Activated CD4-positive, alpha-beta T cell treated with anti-CD3 and anti-CD28 coated beads for 24 hours (primary cell): ENCODE data around the gene CFAP97D1.

Experiments
- DNase-seq, 2 donors: peaks; one replicate each; pipeline ENCODE4 v3.0.0-alpha.2; 2020; ENCODE audit warnings: low read depth in 2 of 2

Gene CFAP97D1

DNA sequence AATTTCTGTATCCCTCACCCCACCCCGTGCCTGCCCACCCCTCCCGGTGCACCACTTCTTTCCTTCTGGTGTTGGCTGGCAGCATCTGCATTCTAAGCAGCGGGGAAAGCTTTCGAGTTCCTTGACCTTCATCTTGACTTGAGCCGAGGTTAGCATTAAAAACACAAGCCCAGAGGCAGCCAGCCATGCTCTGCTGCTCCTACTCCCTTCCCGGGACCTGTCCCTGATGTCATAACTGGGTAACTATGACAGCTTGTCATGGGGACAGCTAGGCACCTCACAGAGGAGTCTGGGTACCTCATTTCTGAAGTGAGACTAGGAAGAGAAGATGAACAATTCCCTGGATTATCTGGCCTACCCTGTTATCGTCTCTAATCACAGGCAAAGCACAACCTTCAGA lies at the start of gene CFAP97D1:
TSS of gene CFAP97D1 (plus strand) at position 301 of the 400 bp plus-strand sequence. CDS start at position 329, 28 bp downstream.
- DNase-seq = no peak

GRCh38 chr17:43732958-43733357 lies 47.3 kb upstream of the CFAP97D1 start:
- no peak for DNase-seq

DNA sequence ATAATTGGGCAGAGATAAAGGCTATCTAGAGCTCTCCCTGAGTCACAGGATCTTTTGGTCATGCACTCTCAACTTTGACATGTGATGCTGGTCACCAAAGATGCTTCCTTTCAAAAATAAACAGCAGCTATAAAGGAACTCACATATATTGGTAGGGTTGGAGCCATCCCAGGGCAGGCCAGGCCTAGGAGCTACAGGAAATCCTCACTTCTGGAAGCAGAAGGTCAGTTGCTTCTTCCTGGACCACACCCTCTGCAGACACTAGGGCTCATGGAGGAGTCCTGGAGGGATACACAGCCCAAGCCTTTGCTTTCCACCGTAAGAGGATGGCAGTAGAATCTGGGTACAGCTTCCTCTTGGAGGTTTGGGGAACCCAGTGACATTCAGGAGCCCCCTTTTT lies 46.3 kb upstream of the CFAP97D1 start:
- no peak for DNase-seq

DNA sequence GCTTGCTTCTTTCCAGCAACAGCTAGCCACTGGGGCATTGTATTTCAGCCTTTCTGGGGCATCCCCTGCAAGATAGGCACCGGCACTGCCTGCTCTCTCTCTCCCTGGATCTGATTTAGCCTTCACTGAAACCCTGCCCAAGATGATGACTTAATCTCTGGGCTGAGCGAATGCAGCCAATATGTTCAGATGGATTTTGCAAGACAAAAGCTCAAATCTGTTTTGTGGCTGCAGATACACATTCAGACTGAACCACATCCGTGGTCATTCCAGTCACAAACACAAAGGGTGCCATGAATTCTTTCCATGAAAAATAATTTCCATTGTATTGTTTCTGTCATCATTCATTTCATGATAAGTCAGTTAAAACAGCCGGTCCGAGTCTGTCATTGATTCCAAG lies 45.9 kb upstream of the CFAP97D1 start:
- DNase-seq = no peak

DNA sequence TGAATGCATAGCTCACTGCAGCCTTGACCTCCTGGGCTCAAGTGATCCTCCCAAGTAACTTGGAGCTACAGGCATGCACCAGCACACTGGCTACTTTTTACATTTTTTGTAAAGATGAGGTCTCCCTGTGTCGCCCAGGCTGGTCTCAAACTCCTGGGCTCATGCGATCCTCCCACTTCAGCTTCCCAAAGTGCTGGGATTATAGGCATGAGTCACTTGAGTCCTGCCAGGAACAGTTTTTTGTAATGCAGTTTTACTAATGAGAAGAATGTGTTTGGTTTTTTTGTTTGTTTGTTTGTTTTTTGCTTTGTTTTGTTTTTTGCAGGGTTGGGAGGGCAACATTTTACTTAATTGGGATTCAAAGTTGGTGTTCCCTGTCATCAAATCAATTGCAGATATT lies 43.8 kb upstream of the CFAP97D1 start:
- DNase-seq = no peak

GRCh38 chr17:43737722-43738121 lies 42.5 kb upstream of the CFAP97D1 start:
- DNase-seq = no peak

DNA sequence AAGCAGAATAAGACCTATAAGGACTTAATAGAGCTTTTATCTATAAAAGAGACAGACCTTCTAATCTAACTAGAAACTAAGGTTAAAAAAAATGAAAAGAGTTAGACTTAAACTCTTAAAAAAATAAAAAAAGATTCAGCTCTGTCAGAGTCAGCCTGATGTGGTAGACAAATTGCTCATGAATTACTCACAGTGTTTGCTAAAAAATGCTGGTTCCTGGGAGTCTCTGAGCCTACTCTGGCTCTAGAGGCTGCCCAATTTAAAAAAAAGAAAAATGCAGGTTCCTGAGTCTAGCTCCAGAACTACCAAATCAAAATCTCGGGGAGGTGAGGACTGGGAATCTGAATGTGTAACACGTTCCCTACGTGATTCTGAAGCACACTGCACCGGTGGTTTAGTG lies 39.7 kb upstream of the CFAP97D1 start:
- DNase-seq = no peak

GRCh38 chr17:43741636-43742035 lies 38.6 kb upstream of the CFAP97D1 start:
- DNase-seq = no peak

GRCh38 chr17:43745541-43745940 lies 34.7 kb upstream of the CFAP97D1 start:
- DNase-seq = no peak

GRCh38 chr17:43750153-43750552 lies 30.1 kb upstream of the CFAP97D1 start:
- DNase-seq = no peak

- no peak for DNase-seq
Observed at GRCh38 chr17:43753493-43754129, 26.6 kb upstream of the CFAP97D1 start.

GRCh38 chr17:43754947-43755346 lies 25.3 kb upstream of the CFAP97D1 start:
- no peak for DNase-seq

GRCh38 chr17:43755389-43755875 lies 24.8 kb upstream of the CFAP97D1 start:
- DNase-seq = no peak

- no peak for DNase-seq
Observed at GRCh38 chr17:43756201-43756600, 24.0 kb upstream of the CFAP97D1 start.

- DNase-seq = no peak
Observed at GRCh38 chr17:43757171-43757660, 23.0 kb upstream of the CFAP97D1 start.

DNA sequence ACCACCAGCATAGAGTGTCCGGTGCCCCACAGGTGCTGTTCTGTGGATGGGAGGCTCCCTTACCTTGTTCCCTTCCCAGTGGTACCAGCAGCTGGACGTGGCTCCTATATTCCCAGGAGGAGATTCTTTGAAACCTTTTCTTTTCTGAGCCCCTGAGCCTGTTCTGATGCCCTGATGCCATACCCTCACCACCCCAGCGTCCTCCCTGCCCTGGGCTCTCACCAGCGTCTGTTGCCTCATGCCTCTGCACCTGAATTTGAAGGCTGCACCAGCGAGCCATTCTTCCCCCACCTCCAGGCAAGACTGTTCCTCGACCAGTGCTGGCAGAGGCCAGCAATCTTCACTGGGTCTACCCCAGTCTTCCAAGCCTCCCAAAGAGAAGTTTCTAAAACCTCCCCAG lies 22.1 kb upstream of the CFAP97D1 start:
- DNase-seq = no peak

DNA sequence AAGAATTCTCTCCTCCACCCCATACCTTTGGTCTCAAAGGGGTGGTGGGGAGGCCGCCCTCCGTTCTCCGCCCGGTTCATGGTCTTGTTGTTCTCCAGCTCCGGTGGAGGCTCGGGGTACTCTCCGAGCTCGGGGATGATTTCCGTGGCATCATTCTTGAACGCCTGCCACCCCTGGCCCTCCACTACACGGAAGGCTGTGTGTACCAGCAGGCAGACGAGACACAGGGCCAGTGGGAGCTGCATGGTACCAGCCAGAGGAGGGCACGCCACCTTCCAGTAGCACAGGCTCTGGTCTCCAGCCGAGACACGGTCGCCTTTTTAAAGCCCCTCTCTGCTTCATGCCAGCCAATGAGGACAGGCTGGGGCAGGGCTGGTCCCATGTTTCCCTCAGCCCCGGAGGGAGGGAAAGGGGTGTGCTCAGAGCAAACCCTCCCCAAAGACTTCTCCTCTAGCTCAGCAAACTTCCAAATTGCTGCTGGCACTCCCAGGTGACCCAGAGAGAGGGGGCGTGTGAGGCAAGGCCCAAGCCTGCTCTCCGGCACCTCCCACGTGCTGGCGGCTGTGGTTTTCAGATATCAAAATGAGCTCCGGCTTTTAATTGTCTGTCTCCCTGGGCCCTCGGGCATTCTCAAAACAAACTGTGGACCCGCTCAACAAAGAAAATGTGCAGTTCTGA lies 21.6 kb upstream of the CFAP97D1 start, which contains the start of gene SOST:
TSS of gene SOST (minus strand) at position 295 of the 678 bp plus-strand sequence. CDS start at position 245, 50 bp downstream.
- DNase-seq = no peak

DNA sequence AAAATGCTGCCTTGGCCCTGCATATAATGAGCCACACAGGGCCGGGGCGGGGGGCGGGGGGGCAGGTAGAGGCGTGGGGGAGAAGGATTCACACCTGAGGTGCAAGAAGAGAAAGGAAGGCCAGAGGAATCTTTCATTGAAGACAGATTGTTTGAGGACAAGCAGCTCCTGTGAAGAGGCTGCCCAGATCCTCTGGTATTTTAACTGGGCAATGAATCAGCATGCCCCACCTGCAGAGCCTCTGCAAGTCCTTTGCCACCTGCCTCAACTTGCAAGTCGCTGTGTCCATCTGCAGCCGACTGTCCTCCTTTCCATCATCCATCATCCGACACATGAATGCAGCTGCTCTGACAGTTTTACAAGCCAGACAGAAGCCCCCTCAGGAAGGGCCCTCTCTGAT lies 20.4 kb upstream of the CFAP97D1 start:
- no peak for DNase-seq

GRCh38 chr17:43760254-43760852 lies 19.9 kb upstream of the CFAP97D1 start:
- peak; percentile 88 to 95 for DNase-seq

DNA sequence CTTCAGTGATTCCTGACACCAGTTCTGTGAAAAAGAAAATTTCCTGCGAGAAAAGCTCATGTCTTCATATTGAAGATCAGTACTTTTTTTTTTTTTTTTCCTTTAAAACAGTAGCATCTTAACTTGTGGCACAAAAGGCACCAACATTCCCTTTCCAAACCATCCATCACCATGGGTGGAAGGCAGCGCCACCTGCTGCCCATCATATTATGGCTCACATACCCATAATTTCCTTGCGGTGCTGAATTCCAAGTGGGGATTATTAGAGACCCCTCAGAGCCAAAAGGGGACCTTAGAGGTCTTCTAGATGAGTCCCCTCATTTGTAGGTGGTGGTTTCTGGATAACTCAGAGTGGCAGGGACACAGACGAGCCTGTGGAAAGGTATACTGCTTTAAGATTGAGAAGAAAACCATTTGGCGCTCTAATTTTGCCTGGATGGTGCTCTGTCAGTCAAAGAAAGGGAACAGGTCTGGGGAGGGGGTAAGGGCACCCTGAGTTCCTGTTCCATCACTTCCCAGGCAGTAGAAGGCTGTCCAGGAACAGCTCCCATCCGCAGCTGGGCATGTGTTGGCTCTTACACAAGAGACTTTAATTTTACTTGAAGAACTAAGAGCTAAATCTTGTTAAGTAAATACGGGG lies 13.7 kb upstream of the CFAP97D1 start:
- peak; percentile 23 to 43 for DNase-seq

- no peak for DNase-seq
Observed at GRCh38 chr17:43767053-43767712, 13.1 kb upstream of the CFAP97D1 start.

DNA sequence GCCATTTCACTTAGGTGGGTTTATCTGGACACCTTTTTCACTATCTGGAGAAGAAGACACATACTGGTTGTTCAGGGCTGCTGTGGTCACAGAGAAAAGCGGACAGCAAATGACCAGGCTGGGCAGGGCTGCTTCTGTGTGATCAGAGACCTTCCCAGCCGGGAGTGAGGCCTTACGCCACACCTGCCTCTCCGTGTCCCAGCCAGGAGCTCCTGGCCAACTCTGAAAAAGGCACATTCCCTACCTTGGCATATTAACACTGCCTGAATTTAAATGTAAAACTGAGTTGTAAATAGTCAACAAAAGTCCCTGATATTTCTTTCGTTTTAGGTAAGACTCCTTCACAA lies 12.5 kb upstream of the CFAP97D1 start:
- no peak for DNase-seq
